HG02763 (cell line): ENCODE results near the gene VPS13D.

Experiments used
- ATAC-seq: cut with Tn5 transposase; IDR thresholded peaks from one replicate; pipeline ENCODE4 v1.9.1; 2021; ENCODE audit warnings: mild to moderate bottlenecking, moderate library complexity; ENCODE audit not compliant: unreplicated experiment

VPS13D gene

GRCh38 chr1:12480748-12481362, 251.0 kb downstream of the VPS13D start:
- no peak for ATAC-seq

- ATAC-seq = no peak
Observed at GRCh38 chr1:12481928-12482327, 252.1 kb downstream of the VPS13D start.

- no peak for ATAC-seq
Observed at GRCh38 chr1:12482988-12483387, 253.2 kb downstream of the VPS13D start.

GRCh38 chr1:12485231-12486058, 255.6 kb downstream of the VPS13D start:
- ATAC-seq = no peak

- no peak for ATAC-seq
Observed at GRCh38 chr1:12486059-12486341, 256.2 kb downstream of the VPS13D start.

GRCh38 chr1:12486401-12487005, 256.7 kb downstream of the VPS13D start:
- no peak for ATAC-seq

GRCh38 chr1:12487520-12487919, 257.7 kb downstream of the VPS13D start:
- no peak for ATAC-seq

GRCh38 chr1:12488666-12489354, 259.0 kb downstream of the VPS13D start:
- ATAC-seq = no peak

GRCh38 chr1:12490532-12491142, 260.8 kb downstream of the VPS13D start:
- no peak for ATAC-seq

- ATAC-seq = no peak
Observed at GRCh38 chr1:12491656-12492055, 261.8 kb downstream of the VPS13D start.

- no peak for ATAC-seq
Observed at GRCh38 chr1:12495725-12496124, 265.9 kb downstream of the VPS13D start.

- ATAC-seq = no peak
Observed at GRCh38 chr1:12496154-12496961, 266.5 kb downstream of the VPS13D start.

GRCh38 chr1:12499539-12500240, 269.9 kb downstream of the VPS13D start:
- no peak for ATAC-seq

GRCh38 chr1:12501661-12502060, 271.8 kb downstream of the VPS13D start:
- no peak for ATAC-seq

GRCh38 chr1:12502336-12503109, 272.7 kb downstream of the VPS13D start:
- no peak for ATAC-seq

- no peak for ATAC-seq
Observed at GRCh38 chr1:12503709-12504108, 273.9 kb downstream of the VPS13D start.

GRCh38 chr1:12504601-12505000, 274.8 kb downstream of the VPS13D start:
- no peak for ATAC-seq

- ATAC-seq = no peak
Observed at GRCh38 chr1:12505231-12505630, 275.4 kb downstream of the VPS13D start.

GRCh38 chr1:12505639-12506280, 275.9 kb downstream of the VPS13D start:
- no peak for ATAC-seq
